Left renal pelvis (tissue), 4 donors: ENCODE data around the gene ARAP2. TPM values are rescaled to one million over a fixed set of nuclear protein-coding genes. Genes with fewer than 3 reads are reported as not detected.

ENCODE experiments used
- DNase-seq, 4 donors: peaks; one replicate each; pipeline ENCODE4 v3.0.0-alpha.2; 2013; ENCODE audit warnings: low read depth in 4 of 4, low spot score in 3 of 4
- polyA plus RNA-seq, 4 donors: library from polyadenylated mRNA; unstranded; fragments of 120-200 nt; gene quantifications; one replicate each; pipeline ENCODE4 v1.2.1, GENCODE V29; 2013; ENCODE audit not compliant: insufficient read length in 4 of 4

ARAP2 gene
- polyA plus RNA-seq, 4 donors, result 7.1 to 8.6 (median 7.5) TPM

- DNase-seq, result no peak
These were observed 16.4 kb upstream of the ARAP2 start for GRCh38 chr4:36260731-36261130.

- no peak for DNase-seq
These were observed 12.1 kb upstream of the ARAP2 start for GRCh38 chr4:36256398-36256891.

DNA sequence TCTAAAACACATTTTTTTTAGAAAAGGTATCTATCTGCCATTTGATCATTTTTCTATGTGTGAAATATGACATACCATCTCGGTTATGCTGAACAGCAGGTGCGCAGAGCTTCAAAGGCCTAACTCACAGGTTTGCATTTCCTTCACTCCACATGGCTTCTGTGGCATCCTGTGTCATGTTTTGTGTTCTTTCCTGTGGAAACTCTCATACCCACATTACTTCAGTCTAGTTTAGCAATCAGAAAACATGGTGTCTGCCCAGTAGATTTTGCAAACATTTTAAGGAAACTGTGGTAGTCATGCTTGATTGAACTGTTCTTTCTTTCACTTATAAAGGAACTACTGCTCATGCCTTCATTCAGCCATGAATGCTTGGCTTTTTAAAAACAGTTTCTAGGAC, 11.3 kb upstream of the ARAP2 start:
- no peak for DNase-seq

- no peak for DNase-seq
These were observed 10.1 kb upstream of the ARAP2 start for GRCh38 chr4:36254371-36254770.

DNA sequence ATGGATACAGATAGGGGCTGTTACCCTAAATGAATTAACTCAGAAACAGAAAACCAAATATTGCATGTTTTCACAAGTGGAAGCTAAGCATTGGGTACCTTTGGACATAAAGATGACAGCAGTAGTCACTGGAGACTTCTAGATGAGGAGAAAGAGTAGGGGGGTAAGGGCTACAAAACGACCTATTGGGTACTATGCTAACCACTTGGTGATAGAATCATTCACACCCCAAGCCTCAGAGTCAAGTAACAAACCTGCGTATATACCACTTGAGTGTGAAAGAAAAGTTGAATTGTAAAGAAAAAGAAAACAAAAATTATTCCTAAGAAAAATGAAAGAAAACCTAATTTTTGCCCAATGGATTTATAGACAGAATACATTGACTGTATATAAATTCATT, 7.7 kb upstream of the ARAP2 start:
- no peak for DNase-seq

- no peak for DNase-seq
These were observed 5.3 kb upstream of the ARAP2 start for GRCh38 chr4:36249610-36250009.

DNA sequence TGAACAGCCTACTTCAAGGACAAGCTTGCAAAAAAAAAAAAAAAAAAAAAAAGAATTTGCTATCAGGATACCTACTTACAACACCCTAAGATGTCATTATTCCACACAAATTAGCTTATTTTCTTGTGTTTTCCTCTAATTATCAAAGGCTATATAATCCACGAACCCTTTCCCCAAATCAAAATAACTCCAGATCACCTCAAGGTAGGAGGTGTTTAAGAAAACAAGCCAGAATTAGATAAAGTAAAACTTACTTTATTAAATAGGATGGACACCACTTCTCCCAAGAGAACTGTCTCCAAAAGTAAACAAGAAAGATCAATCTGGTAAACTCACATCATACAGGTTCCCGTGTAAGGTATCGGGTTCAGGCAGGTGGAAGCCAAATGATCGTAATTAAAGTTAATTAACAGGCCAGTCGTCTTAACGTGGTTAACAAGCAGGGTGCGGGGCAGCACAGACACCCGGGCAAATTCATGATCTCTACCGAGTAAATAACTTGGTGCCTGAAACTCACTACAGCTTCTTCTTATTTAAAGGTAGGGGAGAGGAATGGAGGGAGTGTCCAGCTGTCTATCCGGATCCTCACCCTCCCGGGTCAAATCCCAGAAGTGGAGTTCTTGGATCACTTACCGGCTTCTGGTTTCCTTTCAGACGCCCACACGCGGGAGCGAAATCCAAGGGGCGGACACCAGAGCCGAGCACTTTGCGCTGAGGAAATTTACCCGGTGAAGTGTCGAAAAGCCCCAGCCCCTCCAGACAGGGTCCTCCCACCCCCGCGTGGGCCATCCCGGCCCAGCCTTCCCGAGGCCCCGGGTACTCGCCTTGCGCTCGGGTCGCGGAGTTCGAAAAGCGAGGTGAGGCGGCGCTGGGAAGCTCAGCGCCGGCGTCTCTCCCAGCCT, 708 bp downstream of the ARAP2 start:
- peak in 3 of 4 donors; percentile 34 to 40 (median 36) for DNase-seq

DNA sequence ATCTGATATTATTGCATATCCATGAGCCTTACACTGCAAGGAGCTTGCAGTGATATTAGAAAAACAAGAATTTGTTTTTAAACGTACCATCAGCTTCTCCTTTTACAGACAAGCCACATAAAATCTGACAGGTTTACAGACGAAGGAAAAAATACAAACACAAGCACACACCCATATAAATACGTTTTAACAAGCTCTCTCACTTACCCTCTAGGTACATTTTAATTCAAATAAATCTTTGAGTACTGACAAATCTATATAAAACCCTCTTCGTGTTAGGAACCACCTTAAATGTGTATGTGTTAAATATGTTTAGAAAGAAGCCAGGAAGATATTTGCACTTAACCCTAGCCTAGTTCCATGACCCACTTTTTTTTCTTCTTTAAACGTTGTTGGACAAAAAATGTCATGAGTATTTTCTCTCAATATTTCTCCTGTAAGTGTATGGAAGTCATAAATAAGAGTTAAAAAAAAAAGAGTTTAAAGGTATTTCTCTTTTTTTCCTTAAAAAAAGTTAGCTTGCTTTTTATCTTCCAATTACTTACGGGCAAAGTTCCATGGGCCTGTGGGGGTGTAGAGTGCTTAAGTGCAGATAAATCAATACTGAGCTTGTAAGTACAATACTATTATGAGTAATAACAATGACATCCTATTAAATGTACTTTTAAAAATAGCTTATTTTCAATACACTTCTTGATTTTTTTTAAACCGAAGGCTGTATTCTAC, 1.5 kb downstream of the ARAP2 start:
- DNase-seq, result no peak

GRCh38 chr4:36241771-36242170, 2.5 kb downstream of the ARAP2 start:
- no peak for DNase-seq

DNA sequence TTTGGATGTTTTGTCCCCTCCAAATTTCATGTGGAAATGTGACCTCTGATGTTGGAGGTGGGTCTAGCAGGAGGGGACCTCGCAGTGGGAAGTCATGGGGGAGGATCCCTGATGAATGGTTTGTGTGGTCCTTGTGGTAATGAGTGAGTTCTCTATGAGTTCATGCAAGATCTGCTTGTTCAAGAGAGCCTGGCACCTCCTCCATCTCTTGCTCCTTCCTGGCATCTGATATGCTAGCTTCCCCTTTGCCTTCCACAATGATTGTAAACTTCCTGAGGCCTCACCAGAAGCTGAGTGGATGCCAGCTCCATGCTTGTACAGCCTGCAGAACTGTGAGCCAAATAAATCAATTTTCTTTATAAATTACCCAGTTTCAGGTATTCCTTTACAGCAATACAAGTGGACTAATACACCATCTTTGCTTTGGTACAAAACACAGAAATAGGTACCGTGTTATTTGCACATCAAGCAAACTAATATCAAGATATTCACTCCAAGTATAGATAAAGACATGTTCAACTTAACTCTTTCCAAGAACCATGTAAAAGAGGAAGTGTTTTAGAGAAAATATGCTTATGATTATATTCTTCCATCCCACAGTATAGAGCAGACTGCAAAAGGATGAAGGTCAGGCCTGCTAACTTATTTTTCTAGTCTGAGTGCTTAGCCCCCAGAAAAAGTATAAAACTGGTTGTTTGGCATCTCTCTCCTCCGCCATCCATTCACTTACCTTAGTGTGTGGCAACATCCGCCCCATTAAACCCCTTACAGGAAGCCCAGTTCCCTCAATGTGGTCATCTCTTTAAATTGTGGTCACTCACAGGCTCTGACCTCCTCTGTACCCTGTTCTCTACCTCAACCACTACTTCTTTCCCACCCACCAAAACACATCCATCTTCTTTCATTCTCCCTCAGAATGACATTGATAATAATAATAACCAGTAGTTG, 6.7 kb downstream of the ARAP2 start:
- no peak for DNase-seq

DNA sequence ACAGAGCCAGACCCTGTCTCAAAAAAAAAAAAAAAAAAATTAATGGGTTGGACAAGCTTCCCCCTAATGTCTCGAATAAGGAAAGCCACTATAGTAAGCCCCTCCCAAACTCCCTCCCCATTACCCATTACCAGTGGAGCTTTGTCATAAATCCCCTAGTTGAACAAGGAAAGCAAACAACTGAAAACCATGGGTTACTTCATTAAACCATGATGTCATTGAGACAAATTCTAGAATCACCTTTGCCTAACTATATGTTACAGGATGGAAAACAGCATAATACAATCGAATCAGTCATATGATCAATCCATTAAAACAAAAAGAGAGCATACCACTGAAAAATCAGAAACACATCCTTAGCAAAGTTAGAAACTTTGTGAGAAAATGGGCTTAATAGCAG, 8.2 kb downstream of the ARAP2 start:
- no peak for DNase-seq

- DNase-seq, result no peak
These were observed 9.0 kb downstream of the ARAP2 start for GRCh38 chr4:36235306-36235705.

DNA sequence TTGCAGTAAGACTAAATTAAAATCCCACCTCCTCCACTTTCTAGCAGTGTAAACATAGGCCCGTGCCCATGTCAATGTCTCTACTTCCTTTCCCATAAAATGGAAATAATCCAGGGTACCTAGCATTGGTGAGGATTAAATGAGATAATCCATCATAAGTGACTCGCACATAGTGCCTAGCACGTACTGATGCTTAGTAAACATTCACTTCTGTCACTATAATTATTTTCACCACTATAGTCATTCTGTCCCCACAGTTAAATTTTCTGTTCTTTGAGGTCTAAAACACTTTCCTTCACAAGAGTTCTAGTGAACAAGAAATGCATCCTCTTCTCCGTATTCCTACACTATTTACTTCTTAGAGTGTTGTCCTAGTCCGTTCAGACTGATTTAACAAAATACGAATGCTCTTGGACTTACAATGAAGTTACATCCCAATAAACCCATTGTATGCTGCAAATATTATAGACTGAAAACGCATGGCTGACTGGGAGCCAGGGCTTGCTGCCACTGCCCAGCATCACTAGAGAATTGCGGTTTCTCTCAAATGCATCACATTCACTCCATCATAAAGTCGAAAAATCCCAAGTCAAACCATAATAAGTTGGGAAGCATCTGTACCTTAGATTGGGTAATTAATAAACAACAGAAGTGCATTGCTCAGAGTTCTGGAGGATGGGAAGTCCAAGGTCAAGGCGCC, 10.6 kb downstream of the ARAP2 start:
- no peak for DNase-seq

DNA sequence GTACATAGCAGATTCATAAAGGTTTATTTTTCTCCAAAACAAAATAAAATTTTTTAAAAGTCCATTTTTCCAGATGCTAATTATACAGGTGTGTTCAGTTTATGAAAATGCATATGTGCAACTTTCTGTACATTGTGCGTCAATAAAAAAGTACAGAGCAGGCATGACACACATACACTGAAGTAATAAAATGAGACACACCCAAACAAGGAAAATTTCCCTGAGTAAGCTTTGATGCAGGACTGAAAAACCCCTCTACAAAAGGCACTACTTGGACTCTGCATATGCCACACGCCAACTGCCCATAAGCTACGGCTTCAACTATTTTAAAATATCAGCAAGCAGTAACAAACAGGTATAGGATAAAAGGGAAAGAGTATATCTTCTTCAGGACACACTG, 13.8 kb downstream of the ARAP2 start:
- no peak for DNase-seq

DNA sequence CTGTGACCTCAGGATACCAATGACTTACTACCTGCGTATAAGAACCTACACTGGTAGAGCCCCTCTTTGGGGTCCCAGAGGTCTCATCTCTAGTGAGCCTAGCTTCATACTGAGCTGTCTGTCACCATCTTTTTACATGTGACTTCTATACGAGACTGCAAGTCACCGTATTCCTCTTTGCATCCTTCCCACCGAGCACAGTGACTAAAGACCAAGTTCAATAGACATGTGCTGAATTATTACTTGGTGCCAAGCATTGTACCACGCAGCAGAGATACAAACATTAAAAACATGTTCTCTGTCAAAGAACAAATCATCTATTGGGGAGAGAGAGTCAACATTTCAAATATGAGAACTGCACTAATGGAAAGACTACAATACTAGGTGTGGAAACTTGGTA, 16.4 kb downstream of the ARAP2 start:
- no peak for DNase-seq

DNA sequence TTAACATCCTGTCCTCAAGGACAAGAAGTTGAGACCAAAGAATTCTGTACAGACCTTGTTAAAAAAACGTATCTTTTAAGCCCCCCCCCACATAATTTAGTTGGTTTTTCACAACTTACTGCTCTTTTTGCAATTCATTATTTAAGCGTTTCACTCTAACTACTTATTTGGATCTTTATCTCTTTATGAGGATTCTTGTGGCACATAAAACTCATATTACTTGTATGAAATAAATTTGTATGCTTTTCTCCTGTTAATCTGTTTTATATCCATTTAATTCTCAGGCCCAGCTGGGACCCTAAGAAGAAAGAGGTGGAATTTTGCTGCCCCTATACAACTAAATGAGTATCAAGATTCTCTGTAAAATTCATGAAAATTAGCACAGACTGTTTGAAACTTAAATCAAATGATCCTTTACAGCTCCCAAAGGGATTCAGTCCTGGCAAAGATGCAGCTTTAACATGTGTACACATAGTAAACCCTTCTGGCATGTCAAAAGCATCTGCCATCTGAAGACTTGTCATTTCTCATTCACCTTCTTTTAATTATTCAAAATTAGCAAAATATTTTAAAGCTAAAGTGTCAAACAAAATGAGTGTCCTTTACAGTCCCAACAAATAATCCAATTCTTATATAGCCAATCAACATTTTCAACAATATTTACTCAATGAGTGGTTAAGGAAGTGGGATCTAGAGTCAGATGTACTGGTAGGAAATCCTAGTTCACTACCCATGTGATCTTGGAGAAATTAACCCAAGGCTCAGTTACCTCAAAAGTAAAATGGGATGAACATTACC, 17.7 kb downstream of the ARAP2 start:
- DNase-seq, result no peak

DNA sequence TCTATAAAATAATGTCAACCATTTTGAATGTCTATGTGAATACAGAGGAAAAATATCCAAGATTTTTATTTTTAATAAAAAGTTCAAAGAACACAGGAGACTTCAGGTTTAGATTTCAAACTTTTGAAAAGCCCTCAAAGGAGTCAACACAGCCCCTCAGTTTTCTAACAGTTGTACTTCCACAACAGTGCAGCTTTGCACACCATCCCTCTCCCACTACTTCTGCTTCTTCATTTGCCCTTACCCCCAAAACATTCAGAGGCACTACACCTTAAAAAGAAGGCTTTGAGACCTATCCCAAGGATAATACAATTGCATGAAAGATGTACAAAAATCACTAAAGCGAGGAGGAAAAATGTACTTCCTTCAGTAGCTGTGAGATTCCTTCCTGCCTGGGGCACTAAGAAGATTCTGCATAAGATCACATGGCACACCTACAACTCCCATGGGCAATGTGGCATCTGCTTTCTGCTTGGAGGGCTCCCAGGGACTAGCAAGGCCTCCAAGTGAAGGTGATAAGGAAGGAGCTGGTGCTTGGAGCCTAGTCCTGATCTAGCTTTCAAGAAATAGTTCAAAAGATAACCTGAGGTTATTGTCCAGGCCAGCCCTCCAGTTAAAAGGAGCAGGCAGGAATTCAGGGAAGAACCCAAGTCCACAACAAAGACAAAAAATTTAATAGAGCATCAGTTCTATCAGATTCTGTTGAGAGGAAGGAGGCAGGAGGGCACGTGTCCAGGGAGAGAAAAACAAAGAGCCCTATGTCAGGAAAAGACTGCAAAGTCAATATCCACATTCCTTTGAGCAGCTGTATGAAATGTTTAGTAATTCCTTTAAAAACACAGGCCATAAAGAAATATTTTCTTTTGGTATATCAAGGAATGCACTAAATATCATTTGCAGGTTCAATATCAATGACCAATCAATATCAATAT, 19.1 kb downstream of the ARAP2 start:
- no peak for DNase-seq

- DNase-seq, result no peak
These were observed 21.6 kb downstream of the ARAP2 start for GRCh38 chr4:36222702-36223101.
